Tibial nerve (tissue), 4 donors: ENCODE measurements around the gene ZFAND3.

ENCODE experiments used
- CTCF ChIP-seq, 5 experiments: fragments of 200-600 bp in 3 of 5; fragments of 450-650 bp in 2 of 5; sonication (generic) in 3 of 5; IDR thresholded peaks; one replicate each; pipeline ENCODE4 v1.5.1; 2016 to 2019; ENCODE audit warnings: antibody characterized with exemption in 5 of 5, mild to moderate bottlenecking in 3 of 5, moderate library complexity in 2 of 5
- EP300 ChIP-seq, 2 donors: sonication (generic); formaldehyde crosslinking; IDR thresholded peaks; one replicate each; pipeline ENCODE4 v1.6.1; 2017; ENCODE audit warnings: antibody characterized with exemption in 2 of 2, mild to moderate bottlenecking in 1 of 2
- POLR2A ChIP-seq, 2 donors: fragments of 450-650 bp; IDR thresholded peaks; one replicate each; pipeline ENCODE4 v1.6.1; 2017; ENCODE audit warnings: antibody characterized with exemption in 2 of 2, mild to moderate bottlenecking in 2 of 2, moderate library complexity in 2 of 2

GRCh38 chr6:38155621-38156204, 336.2 kb downstream of the ZFAND3 start:
- TF ChIP-seq CTCF (IDR thresholded peaks at IDR 0.05), result no peak
- TF ChIP-seq EP300 (IDR thresholded peaks at IDR 0.05), result no peak
- no peak for TF ChIP-seq POLR2A (IDR thresholded peaks at IDR 0.05)
